NCI-H128 (cell line): ENCODE data around the gene ZRSR2.
A peak's percentile ranks its signal among the peaks of the same experiment; 100 is the strongest.
"Not testable (repeated sequence)": the region's sequence is repeated elsewhere in the genome, so short reads cannot be mapped to it uniquely, and the experiment has no call there.

Experiments used
- DNase-seq: peaks from one replicate; lab custom pipeline; 2025; ENCODE audit not compliant: unreplicated experiment; lab: John Stamatoyannopoulos, UW

Gene ZRSR2

GRCh38 chrX:15789979-15790768, at the start of gene ZRSR2:
ZRSR2 (plus strand) TSS chrX:15790484; CDS start chrX:15790496, 12 bp downstream.
- peak; percentile 55 for DNase-seq

GRCh38 chrX:15744181-15744867, 46.0 kb upstream of the ZRSR2 start:
- DNase-seq, result no peak

GRCh38 chrX:15745179-15745578, 45.1 kb upstream of the ZRSR2 start:
- DNase-seq, result no peak

- not testable (repeated sequence) for DNase-seq
Measured at GRCh38 chrX:15746651-15747050, 43.6 kb upstream of the ZRSR2 start.

GRCh38 chrX:15747626-15748173, 42.6 kb upstream of the ZRSR2 start:
- no peak for DNase-seq

- DNase-seq, result no peak
Measured at GRCh38 chrX:15748841-15749240, 41.4 kb upstream of the ZRSR2 start.

GRCh38 chrX:15749642-15750610, 40.4 kb upstream of the ZRSR2 start:
- no peak for DNase-seq

GRCh38 chrX:15750611-15751154, 39.6 kb upstream of the ZRSR2 start:
- no peak for DNase-seq

- no peak for DNase-seq
Measured at GRCh38 chrX:15751155-15751819, 39.0 kb upstream of the ZRSR2 start.

GRCh38 chrX:15755091-15755490, 35.2 kb upstream of the ZRSR2 start:
- DNase-seq, result no peak

GRCh38 chrX:15758140-15758539, 32.1 kb upstream of the ZRSR2 start:
- no peak for DNase-seq

- not testable (repeated sequence) for DNase-seq
Measured at GRCh38 chrX:15759886-15760285, 30.4 kb upstream of the ZRSR2 start.

GRCh38 chrX:15761564-15762191, 28.6 kb upstream of the ZRSR2 start:
- no peak for DNase-seq

- no peak for DNase-seq
Measured at GRCh38 chrX:15769300-15769954, 20.9 kb upstream of the ZRSR2 start.

GRCh38 chrX:15781961-15782699, 8.2 kb upstream of the ZRSR2 start:
- DNase-seq, result no peak

- DNase-seq, result no peak
Measured at GRCh38 chrX:15785176-15785750, 5.0 kb upstream of the ZRSR2 start.

GRCh38 chrX:15786915-15787314, 3.4 kb upstream of the ZRSR2 start:
- no peak for DNase-seq

- DNase-seq, result no peak
Measured at GRCh38 chrX:15790769-15791290, 546 bp downstream of the ZRSR2 start.
